Left renal pelvis (tissue), 4 donors: ENCODE results near the gene RHNO1. TPM values are rescaled to one million over a fixed set of nuclear protein-coding genes. Genes with fewer than 3 reads are reported as not detected.
A peak's percentile ranks its signal among the peaks of the same experiment; 100 is the strongest.

Experiments
- DNase-seq, 4 donors: peaks; one replicate each; pipeline ENCODE4 v3.0.0-alpha.2; 2013; ENCODE audit warnings: low read depth in 4 of 4, low spot score in 3 of 4
- polyA plus RNA-seq, 4 donors: library from polyadenylated mRNA; unstranded; fragments of 120-200 nt; gene quantifications; one replicate each; pipeline ENCODE4 v1.2.1, GENCODE V29; 2013; ENCODE audit not compliant: insufficient read length in 4 of 4

RHNO1 gene
- polyA plus RNA-seq = 10 to 100 TPM; 32.3 to 45.4 (median 41.8) TPM

GRCh38 chr12:2877047-2877952 lies at the start of gene RHNO1, which contains the start of gene FOXM1:
Gene RHNO1, plus strand, starts transcription at chr12:2877223. Its CDS starts 8,144 bp downstream, at chr12:2885367.
Gene FOXM1, minus strand, starts transcription at chr12:2877174. Its CDS starts 2,696 bp downstream, at chr12:2874478.
- peak in 3 of 4 donors; percentile 81 to 83 (median 81) for DNase-seq

GRCh38 chr12:2829275-2829674 lies 47.7 kb upstream of the RHNO1 start:
- DNase-seq = no peak

DNA sequence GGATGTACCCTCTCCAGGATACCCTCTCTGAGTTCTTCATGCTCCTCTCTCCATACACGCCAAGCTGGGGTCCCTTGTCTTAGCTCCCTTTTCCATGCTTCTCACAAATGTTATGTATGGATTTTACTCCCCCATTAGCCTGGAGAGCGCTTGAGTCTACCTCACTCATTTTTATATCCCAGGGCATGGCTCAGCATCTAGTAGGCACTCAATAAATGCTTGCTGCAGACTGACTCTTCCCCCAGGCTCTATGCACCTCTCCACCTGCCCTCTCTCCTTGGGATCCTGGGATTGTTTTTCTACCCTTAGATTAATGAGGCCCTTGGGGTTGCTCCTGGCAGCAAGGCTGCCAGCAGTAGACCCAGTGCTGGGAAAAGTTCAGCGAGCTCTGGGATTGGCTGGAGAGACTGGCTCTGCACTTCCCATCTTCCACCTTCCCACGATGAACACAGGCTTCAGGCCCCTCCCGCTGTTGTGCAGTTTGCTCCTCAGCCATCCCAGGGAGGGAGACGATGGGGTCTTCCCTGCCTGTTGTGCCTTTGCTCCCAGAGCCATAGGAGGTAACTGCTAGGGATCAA lies 44.4 kb upstream of the RHNO1 start:
- no peak for DNase-seq

- DNase-seq = no peak
These were observed 43.7 kb upstream of the RHNO1 start for GRCh38 chr12:2833327-2833726.

- DNase-seq = no peak
These were observed 43.2 kb upstream of the RHNO1 start for GRCh38 chr12:2833810-2834209.

DNA sequence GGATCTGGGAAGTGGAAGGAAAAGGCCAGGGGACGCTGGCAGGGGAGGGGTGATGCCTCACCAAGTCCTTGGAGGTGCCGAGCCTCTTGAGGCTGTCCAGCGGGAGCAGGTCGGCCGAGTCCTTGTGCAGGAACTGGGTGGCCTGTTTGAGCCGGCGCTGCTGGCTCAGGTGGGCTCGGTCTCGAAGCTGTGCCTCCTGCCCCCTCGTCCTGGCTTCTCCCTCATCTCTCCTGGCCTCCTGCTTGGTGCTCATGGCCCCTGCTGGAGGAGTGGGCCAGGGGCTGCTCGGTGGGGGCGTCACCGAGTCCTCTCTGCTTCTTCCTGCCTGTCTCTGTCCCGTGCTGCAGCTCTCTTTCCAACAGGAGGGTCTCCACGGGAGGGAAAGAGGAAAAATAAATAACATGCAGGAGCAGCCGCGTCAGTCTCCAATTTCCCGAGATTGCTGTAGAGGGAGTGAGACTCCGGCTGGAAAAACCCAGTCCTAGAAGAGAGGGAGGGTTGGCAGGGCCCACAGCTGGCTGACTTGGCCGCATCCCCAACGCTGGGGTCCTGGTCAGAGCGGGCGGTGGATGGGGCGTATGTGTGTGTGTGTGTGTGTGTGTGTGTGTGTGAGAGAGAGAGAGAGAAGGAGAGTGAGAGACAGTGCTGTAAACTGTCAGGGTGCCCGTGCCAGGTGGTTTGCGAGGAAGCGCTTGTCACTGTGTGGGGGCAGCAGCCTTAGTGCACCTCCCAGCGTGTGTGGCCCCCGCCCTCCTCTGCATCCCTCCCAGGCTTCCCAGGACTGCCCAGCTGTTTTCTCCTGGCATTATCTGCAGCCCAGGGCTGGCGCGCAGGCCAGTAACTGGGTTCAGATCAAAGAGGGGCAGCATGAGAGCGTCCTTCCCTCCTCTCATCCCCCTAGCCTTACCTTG lies 42.2 kb upstream of the RHNO1 start, which contains the start of gene NRIP2:
Gene NRIP2 (minus strand): TSS at position 455 of the 911 bp plus-strand sequence. CDS start 52 bp downstream, at position 403.
- DNase-seq = peak in 3 of 4 donors; percentile 62 to 72 (median 68)

GRCh38 chr12:2835691-2836403 lies 41.2 kb upstream of the RHNO1 start:
- no peak for DNase-seq

- no peak for DNase-seq
These were observed 40.4 kb upstream of the RHNO1 start for GRCh38 chr12:2836574-2836973.

DNA sequence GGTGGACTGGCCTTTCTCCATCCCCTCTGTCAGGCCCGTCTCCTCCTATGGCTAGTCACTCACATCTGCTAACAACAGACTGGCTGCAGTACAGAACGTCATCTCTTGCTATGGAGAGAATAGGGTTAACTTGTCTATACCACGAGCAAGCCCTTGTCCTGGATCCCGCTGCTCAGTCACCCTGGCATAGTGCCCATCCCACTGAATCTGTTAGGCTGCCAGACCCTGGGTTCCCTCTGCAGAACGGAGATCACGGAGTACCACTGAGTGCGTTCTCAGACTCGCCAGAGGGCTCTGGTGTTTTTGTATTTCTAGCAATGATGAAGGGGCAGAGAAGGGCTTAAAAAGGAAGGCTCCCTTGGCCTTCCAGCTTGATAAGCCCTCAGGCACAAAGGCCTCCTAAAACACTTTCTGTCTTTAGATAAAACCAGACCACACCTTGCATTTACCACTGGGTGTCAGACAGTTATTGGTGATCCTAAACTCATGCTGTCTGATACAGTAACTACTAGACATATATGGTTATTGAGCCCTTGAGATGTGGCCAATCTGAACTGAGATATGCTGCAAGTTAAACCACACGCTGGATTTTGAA lies 35.9 kb upstream of the RHNO1 start:
- no peak for DNase-seq

DNA sequence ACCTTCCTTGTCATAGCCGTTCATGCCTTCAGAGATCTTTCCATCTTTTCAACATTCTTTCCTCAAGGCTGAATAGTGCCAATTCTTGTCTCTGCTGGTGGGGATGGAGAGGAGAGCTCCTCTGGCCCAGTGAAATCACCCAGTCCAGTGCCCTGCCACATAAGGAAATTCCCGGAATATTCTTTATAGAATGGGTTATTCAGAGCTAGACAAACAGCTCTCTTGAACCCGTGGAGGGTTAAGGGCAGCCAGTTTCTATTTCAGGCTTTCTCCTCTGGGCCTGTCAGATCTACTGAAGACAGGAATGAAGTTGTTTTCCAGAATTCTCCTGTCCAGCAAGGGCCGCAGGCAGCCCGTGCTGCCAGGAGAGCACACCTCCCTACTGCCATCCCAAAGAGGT lies 34.1 kb upstream of the RHNO1 start:
- DNase-seq = no peak

DNA sequence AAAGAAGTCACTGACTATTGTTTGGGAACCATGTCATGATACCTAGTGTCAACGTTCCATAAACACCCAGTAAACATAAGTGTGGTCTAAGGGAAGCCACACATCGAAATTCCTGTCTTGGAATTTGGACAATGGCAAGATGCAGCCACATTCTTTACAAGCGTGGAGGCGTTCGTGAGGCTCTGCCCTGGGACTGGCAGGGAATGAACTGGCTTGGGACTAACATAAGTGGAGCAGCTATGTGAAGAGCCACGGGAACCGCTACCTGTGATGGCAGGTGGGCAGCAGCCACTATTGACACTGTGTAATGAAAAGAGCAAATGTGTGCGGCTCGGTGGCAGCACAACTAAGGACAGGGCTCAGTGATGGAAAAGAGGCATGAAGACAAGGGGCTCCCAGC lies 32.2 kb upstream of the RHNO1 start:
- no peak for DNase-seq

DNA sequence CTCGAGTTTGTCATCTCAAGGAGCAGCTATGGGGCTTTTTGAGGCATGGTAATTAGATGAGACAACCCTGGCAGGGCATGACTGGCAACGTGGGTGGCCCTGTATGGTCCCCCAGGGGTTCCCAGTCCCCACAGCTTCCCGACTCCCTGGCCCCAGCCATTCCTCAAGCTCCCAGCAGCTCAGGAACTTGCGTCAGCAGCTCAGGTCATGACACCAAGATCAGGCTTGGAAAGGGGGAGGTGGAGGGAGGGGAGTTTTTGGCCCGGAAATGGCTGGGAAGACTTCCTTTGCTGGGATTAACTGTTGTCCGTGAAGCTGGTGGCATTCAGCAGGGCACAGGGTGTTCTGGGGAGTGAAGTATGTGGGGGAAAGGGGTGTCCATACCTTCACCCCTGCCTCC lies 31.7 kb upstream of the RHNO1 start:
- no peak for DNase-seq

DNA sequence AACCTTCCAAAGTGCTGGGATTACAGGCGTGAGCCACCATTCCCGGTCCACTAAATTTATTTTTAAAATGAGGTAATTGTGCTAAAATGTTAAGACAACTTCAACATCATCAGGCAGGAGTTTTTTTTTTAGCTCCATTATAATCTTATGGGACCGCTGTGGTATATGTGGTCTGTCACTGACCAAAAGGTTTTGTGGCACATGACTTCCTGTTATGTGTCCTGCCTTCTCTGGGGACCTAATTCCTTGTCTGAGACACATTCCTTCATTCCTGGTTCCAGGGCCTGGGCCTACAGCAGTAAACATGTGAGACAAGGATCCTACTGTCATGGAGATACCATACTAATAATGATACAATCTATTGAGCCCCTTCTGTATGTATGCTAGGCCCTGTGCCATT lies 25.1 kb upstream of the RHNO1 start:
- DNase-seq = no peak

- no peak for DNase-seq
These were observed 23.4 kb upstream of the RHNO1 start for GRCh38 chr12:2853626-2854025.

- no peak for DNase-seq
These were observed 22.2 kb upstream of the RHNO1 start for GRCh38 chr12:2854669-2855453.

GRCh38 chr12:2855546-2855945 lies 21.5 kb upstream of the RHNO1 start:
- no peak for DNase-seq

DNA sequence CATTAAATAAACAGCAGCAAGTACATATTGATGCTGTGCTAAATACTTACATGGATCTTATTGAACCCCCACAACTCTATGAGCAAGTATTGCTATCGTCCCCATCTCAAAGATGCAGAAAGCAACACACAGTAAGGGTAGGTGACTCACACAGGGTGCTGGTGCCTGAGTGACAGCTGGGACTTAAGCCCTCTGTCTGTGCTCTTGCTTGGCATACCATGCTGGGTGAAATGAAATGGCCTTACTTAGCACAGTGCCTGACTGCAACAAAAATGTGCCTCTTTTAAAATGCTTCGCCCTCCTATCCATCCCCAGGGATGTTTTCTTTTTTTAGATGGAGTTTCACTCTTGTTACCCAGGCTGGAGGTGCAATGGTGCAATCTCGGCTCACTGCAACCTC lies 21.0 kb upstream of the RHNO1 start:
- no peak for DNase-seq

- DNase-seq = no peak
These were observed 20.0 kb upstream of the RHNO1 start, which contains the start of gene TEX52 for GRCh38 chr12:2857021-2857431. Gene TEX52, minus strand, starts transcription at chr12:2857039. Its CDS starts 13 bp downstream, at chr12:2857026.

DNA sequence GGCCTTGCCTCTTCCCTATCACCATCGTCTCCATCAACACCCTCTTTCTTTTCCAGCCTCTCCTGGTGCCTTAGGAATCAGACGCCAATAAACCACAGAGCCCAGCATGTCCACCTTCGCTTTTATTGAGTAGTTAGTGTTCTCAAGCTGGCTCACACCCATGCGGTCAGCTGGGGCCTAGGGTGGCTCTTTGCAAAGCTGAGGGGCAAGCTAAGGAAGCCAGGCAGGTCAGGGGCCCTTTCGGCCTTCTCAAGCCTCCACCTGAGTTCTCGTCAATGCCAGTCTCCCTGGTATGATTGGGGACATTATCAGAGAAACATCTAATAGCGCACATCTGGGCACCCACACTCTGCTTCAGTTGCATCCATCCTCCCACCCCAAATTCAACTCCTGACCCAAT lies 19.4 kb upstream of the RHNO1 start:
- DNase-seq = no peak
